HG03378 (cell line): Measurements from ENCODE around the gene CAMSAP1.

Experiments used
- ATAC-seq: cut with Tn5 transposase; IDR thresholded peaks from one replicate; pipeline ENCODE4 v1.9.1; 2021; ENCODE audit warnings: mild to moderate bottlenecking, moderate library complexity; ENCODE audit not compliant: unreplicated experiment

The CAMSAP1 gene

DNA sequence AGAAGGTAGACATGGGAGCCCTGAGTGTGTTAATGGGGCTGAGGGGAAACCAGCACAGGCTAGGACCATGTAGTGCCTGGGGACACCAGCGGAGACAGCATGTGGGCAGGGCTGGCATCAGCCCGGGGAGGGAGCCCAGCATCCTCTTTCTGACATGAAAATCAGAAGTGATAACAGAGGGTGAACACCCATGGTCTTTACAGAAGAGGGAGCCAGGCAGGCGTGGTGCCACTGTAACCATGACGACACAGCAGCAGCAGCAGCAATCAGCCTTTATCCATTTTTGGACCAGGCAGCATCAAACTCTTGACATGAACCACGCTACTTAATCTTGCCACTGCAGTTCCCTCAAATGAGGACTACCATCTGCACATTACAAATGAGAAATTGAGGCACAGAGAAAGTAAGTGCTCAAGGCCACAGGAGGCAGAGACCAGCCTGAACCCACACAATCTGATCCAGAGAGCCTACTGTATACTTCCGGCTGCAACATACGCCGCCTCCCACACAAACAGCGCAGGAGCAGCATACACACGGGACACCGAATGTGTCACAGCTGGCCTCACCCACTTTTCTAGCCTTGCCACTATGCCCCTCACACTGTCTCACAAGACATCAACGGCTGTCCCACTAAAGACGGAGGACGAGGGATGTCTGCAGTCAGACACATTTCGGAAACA is 23.8 kb downstream of the CAMSAP1 start:
- no peak for ATAC-seq

DNA sequence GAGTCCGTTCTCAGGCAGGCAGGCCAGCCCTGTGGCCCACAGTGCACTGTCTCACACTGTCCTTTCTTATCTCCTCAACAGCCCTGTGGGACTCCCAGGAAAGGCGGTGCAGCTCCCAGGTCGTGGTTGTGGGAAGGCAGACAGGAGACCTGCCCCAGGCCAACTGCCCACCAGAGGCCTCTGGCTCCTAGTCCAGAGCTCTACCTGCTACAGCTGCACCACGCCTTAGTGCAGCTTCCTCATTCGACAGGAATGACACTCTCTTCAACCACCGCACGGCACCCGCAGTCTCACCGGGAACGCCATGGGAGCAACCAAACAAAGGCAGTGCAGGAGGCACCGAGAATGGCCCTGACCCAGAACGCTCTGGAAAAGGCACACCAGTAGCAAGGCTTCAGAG is 25.3 kb downstream of the CAMSAP1 start:
- ATAC-seq: no peak

DNA sequence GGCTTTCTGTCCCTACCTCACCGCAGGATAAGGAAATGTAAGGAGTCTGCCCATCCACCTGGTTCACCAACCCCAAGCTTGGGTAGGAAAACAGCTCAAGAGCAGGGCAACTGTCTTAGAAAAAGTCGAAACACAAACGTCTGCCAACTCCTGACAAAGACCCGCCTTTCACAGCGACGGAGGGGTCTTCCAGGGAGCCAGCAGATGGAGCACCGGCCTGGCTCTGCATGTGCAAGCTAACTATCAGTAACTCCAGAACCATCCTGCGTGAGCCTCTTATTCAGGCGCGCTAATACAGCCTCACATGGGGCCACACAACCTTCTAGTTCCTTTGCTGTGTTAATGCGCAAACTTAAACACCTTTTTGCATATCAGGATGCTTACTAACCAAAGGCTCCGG is 26.9 kb downstream of the CAMSAP1 start:
- no peak for ATAC-seq

DNA sequence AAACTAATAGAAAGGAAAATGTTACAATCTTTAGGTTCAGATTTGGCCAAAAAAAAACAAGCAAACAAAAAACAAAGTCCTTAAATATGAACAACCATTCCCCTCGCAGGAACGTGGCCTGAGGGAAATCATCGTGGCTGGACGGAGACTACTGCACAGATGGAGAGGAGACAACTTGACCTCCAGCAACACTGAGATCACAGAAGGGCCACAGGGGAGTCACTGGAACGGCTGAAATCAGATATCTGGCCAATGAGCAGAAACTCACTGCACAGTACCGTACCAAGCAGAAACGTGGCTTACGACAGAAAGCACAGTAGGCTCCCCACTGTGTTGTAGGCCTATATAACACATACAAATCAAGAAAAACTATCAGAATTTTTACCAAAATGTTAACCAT is 27.7 kb downstream of the CAMSAP1 start:
- ATAC-seq: no peak

DNA sequence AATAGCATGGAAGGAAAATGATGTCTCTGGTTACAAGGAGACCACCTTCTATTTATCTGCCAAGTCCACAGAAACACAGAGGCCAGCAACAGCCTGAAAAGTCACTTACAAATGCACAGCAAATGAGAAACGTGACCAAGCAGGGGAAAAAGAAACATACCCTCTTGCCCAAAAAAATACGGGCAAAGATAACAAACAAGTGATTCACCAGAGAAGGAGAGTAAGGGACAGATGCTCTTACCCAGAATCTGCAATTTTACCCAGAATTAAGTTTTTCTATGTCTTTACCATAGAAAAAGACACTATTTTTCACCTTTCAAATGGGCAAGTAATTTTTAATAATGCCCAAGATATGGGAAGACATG is 28.1 kb downstream of the CAMSAP1 start:
- no peak for ATAC-seq

DNA sequence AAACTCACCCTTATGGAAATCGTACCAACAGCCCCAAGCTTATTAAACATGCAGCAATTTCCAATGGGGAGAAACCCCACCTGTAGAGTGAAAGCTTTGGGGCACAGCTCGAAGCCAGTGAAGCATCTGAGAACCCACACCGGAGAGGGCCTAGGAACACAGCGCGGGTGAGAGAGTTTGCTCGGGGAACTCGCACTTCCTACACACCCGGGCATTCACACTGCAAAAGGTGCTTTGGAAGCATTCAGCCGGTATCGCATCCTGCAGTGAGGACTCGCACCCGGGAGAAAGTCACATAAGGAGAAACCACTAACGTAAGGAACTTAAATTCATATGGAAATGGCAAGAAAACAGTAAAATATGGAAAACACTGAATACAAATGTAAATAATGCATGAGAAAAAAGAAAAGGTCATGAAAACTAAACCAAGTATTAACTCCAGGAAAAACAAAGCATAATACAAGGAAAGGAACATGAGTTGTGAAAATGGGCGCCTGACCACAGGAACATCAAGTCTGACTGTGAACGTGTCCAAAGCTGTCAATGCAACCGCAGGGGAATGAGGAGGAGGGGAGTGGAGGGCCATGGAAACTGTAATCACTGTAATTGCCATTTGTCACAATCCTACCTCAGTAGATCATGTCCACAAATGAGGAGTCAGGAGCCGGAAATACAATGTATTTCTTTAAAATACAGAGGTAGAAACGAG is 28.7 kb downstream of the CAMSAP1 start:
- ATAC-seq: no peak

DNA sequence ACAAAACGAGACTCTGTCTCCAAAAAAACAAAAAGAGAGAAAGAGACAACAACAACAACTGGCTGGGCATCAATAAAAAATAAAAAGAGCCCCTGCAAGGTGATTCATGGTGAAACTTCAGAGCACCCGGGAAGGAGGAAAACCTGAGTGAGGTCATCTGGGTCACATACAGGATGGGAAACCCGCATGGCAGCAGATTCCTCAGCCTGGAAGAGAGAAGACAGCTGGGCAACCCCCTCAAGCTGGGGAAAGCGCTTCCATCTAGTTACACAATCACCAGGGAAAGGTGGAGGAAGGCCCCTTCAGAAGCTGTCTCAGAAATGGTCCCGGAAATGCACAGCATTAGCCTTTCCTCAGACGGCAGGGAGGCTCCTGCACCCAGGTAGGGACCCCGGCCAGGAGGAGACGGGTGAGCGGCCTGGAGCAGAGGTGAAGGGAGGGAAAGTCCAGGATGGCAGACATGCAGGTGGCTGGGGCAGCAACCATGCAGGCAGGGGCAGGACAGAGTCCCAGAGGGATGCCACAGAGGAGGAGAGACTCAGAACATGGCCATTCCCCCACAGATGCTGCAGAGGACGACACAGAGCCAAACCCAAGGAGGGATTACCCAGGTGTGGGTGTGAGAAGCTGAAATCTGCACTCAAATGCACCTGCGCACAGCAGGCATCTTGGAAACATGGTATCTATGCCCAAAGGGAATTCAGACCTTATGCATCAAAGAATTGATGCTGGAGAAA is 29.4 kb downstream of the CAMSAP1 start:
- ATAC-seq: no peak

DNA sequence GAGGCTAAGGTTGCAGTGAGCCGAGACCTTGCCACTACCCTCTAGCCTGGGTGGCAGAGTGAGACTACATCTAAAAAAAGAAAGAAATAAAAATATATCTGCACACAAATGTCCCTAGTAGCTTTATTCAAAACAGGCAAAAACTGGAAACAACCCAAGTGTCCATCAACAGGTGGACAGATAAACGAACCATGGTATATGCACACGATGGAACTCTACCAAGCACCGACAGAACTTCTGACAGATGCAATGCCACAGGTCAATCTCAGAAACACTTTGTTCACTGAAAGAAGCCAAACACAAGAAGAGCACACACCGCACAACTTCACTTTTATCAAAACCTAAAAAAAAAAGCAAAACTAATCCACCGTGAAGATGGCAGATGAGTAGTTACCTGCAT is 30.4 kb downstream of the CAMSAP1 start:
- no peak for ATAC-seq

DNA sequence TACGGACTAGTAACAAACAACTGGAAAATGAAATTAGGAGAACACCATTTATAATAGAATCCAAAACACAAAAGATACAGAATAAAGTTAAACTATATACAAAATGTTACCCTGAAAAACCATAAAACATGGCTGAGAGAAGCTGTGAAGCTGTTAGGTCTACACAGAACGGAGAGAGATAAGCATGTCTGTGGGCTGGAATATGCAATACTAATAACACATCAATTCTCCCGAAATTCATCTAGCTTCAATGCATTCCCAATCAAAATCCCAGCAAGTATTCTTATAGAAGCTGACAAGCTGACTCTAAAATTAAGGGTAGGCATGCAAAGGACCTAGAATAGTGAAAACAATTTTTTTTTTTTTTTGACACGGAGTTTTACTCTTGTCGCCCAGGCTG is 32.5 kb downstream of the CAMSAP1 start:
- no peak for ATAC-seq

DNA sequence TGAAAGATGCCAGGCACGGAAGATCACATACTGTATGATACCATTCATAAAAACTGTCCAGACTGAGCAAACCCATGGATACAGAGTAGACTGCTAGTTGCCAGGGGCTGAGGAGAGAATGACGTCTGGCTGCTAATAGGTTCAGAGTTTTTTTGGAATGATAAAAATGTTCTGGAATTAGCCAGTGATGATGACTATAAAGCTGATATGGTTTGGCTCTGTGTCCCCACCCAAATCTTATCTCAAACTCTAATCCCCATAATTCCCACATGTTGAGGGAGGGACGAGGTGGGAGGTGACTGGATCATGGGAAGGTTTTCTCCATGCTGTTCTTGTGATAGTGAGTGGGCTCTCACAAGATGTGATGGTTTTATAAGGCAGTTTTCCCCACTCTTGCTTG is 37.4 kb downstream of the CAMSAP1 start:
- no peak for ATAC-seq

DNA sequence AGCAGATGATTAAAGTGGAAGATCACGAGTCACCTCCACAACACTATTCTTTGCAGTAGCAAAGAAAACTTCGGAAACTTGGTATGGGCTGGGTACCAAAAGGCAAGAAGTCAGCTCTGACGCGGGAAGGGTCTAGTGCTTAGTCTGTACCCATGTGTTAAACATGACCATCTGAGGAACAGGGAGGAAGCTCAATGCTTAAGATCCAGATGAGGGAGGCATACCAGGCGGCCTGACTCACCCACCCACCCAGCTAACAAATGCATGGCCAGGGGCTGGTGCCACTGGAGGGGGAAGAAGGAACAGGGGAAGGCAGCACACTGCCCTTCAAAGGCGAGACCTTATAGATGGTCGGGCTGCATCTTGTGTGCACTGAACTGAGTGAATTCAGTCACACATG is 41.8 kb downstream of the CAMSAP1 start:
- ATAC-seq: no peak

DNA sequence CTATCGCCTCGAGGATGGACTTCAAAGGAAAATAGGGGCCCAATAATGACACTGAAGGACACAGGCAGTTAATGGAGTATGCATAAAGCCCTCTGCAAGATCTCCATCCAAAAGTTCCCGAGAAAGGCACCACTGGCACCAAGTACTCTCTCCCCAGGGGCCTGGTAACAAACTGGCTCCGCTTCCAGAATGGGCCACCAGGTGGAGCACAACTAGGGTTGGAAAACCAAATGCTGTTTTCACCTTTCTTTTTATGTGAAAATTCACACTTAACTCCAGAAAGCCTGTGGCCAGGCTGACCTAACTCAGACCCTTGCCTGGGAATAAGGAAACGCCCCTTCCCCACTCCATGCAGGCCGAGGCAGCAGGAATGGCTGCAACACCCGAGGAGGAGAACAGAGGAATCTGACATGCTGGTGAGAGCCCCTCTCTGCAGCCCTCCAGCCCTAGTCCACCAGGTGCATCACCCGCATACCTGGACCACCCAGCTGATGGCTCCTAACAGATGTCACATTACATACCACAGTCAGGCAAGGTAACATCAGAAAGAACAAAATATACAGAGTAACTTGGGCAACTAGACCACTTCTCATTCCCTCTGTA is 42.8 kb downstream of the CAMSAP1 start:
- no peak for ATAC-seq

DNA sequence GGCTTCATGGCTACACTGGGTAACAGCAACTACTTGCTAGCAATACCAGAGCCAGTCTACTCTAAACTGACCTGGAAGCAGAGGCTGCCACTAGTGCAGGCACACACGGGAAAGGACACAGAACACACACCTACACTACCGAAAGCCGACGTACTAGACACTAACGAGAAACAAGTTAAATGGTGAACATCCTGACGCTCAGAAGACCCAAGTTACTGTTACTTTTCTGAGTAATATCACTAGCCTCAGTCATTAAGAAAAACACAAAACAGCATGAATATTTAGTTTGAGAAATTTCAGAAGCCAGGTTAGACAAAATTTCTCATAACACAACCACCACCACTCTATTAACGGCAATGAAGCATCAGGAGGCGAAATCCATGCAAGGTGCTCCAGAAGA is 44.5 kb downstream of the CAMSAP1 start:
- ATAC-seq: no peak

DNA sequence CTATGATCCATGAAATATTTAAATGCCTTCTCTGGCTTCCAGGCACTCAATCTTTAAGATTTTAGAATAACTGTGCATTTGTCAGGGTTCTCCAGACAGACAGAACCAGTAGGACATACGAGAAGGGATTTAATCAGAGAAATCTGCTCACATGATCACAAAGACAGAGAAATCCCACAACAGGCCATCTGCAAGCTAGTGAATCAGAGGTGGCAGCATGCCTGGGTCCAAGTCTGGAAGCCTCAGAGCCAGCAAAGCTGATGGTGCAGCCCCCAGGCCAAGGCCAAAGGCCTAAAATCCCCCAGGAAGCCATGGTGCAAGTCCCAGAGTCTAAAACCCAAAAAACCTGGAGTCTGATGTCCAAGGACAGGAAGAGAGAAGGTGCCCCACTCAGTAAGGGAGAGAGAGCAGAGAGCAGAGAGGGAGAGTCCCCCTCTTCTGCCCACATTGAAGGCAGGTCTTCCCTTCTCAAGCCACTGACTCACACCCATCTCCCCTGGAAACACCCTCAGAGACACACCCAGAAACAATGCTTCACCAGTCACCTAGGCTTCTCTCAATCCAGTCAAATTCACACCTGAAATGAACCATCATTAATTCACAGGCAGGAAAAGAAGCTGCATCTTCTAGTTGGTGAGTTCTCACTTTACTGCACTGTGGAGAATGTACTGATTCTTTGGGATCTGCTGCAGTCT is 48.7 kb downstream of the CAMSAP1 start:
- no peak for ATAC-seq

DNA sequence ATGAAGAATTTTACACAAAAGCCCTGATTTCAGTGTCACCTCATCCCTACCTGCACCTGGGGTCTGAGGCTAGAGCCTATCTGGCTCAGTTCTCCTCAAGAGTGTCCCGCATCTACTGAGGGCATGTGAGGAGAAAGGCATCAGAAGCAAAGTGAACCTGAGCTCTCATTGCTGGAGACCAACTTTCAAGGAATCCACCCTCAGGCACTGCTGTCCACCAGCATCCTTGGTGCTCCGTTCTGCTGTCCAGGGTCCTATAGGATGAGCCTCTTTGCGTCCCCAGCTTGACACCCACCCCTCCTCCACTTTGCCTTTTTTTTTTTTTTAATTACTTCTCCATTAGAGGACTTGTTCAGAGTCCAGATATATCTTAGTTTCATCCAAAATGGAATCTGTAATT is 49.5 kb downstream of the CAMSAP1 start:
- no peak for ATAC-seq

DNA sequence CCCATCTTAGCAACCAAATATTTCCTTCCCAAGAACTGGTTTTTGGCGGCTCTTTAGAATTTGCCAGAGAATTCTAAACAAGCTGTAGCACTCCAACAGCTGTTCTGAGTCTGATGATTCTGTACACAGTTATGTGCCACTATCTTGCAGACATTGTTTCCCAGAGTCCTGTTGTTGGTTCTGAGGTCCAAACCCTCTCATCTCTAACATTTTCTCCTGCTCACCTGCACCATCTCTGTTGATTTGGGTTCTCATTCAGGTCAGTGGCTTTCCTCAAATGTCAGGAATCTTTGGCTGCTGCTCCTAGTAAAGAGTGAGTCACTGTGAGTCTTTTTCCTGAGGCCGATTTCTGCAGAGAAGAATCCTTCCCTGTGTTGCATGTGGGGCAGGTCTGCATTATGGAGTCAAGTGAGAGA is 50.0 kb downstream of the CAMSAP1 start:
- ATAC-seq: no peak

DNA sequence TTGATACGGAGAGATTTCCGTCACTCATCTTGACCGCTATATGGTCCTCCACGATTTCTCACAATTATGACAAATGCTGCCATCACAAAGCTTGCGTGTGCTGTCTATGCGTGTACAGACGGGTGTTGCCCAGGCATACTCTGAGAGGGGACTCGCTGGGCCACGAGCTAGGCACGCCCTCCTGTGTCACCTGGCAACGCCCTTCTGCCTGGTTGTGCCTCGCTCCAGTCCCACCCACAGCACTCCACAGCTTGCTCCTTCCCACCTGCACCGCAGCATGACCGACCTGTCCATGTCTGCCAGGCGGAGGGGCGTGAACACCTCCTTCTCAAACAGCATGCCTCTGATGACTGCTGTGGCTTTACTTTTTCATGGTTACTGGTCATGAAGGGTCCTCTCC is 55.6 kb downstream of the CAMSAP1 start:
- ATAC-seq: no peak

DNA sequence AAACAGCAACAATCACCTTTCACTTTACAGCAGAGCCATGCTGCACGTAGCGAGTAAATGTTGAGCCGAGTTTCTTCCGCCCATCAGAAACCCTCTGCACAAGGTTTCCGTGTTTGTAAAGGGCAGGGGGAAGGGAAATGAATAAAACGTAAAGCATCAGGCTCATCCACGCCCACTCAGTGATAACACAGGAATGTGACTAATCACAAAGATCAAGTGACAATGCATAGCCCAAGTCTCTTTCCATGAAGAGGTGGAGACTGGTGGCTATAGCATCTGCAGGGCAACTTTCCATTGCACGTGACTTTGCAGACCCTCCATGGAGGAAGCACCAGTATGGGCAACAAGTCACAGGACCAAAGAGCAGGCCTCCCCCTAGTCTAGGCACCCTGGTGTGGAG is 56.6 kb downstream of the CAMSAP1 start:
- no peak for ATAC-seq

DNA sequence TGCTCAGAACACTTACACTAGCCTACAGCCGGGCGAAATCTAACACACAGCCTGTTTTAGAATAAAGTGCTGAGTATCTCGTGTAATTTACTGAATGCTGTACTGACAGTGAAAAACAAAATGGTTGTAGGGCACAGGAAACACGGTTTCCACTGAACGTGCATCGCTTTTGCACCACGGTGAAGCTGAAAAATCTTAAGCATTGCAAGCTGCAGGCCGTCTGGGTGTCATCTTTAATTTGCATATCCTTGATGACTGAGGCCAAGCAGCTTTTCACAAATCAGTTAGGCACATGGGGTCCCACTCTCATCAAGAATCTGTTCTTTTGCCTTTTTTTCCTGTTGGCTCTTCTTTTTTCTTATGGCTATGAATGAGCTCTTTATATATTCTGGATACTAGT is 58.2 kb downstream of the CAMSAP1 start:
- ATAC-seq: no peak

DNA sequence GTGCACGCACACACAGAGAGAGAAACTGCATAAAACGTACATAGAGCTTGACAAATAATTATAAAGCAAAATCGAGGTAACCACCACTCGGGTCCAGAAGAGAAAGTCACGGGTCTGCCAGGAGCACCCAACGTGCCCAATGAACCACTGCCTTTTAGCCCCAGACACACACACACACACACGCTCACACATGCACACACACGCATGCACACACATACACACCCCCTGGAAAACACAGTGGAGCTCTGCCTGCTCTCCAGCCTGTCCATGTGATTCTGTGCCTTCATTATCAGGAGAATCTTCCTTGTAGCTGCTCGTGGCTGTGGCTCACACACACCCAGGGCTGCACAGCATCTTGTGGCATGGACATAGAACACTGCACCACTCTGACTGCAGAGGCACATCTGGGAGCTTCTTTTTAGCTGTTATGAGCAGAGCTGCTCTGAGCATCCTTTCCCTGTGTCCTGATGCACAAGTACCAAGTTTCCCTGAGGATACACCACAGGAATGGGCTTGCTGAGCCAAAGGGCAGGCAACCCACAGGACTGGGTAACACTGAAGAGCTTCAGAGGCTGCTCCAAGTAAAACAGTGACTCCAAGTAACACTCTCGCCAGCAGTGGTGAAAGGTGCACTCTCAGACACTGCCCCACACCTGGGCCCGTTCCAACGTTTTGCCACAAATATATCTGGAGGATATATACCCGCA is 58.9 kb downstream of the CAMSAP1 start:
- ATAC-seq: no peak

DNA sequence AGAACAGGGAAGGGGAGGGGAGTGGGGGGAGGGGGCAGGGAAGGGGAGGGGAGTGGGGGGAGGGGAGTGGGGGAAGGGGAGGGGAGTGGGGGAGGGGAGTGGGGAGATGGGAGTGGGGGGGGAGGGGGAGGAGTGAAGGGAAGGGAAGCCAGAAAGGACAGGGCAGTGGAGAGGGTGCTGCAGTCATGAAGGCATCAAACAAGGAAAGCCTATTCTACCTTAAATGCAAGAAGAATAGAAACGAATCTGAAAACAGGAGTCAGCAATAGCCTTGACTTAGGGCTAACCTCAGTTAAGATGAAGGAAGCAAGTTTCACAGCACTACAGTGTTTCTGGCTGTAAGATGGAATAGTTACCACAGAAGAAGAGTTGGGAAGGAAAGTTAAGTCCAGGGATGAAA is 59.5 kb downstream of the CAMSAP1 start:
- no peak for ATAC-seq
